Glutamatergic neuron (in vitro differentiated cells): ENCODE measurements around the gene SP8. TPM values are rescaled to one million over a fixed set of nuclear protein-coding genes. Genes with fewer than 3 reads are reported as not detected.

Experiments
- DNase-seq: peaks from one replicate; pipeline ENCODE4 v3.0.0; 2022
- H3K27ac Mint-ChIP-seq: one replicate; pipeline ENCODE4 v1.8.0; 2020; ENCODE audit warnings: mild to moderate bottlenecking, mixed read lengths, inconsistent platforms; ENCODE audit not compliant: unreplicated experiment
- H3K27me3 Mint-ChIP-seq: one replicate; pipeline ENCODE4 v1.8.0; 2020; ENCODE audit warnings: mild to moderate bottlenecking, moderate library complexity, mixed read lengths, inconsistent platforms; ENCODE audit not compliant: unreplicated experiment
- H3K36me3 Mint-ChIP-seq: one replicate; pipeline ENCODE4 v1.8.0; 2020; ENCODE audit warnings: mild to moderate bottlenecking, mixed read lengths, inconsistent platforms; ENCODE audit not compliant: unreplicated experiment
- H3K4me1 Mint-ChIP-seq: one replicate; pipeline ENCODE4 v1.8.0; 2020; ENCODE audit warnings: mild to moderate bottlenecking, low read depth, mixed read lengths, inconsistent platforms; ENCODE audit not compliant: unreplicated experiment
- H3K4me3 Mint-ChIP-seq: one replicate; pipeline ENCODE4 v1.8.0; 2020; ENCODE audit warnings: mild to moderate bottlenecking, mixed read lengths, inconsistent platforms; ENCODE audit not compliant: unreplicated experiment
- H3K9me3 Mint-ChIP-seq: one replicate; pipeline ENCODE4 v1.8.0; 2020; ENCODE audit warnings: mild to moderate bottlenecking, moderate library complexity, mixed read lengths, inconsistent platforms; ENCODE audit not compliant: unreplicated experiment
- CTCF ChIP-seq: fragments of 200-600 bp; sonication (generic); IDR thresholded peaks from one replicate; pipeline ENCODE4 v1.5.0; 2021; ENCODE audit not compliant: partially characterized antibody, unreplicated experiment
- total RNA-seq: library from RNA; stranded (reverse); fragmentation: NEBNext Ultra II Directional; extraction: Animal tissue kit (Norgen Biotek cat#: 25700); gene quantifications from one replicate; pipeline ENCODE4 v1.2.1, GENCODE V29; 2021; ENCODE audit not compliant: unreplicated experiment

SP8 gene
- total RNA-seq, 1 donor from 2014 or later = not detected

- no peak for TF ChIP-seq CTCF
- no peaks in the 10 kb centered on the region for H3K27me3 Mint-ChIP-seq
- no peaks in the 10 kb centered on the region for H3K36me3 Mint-ChIP-seq
- peaks cover 3% of the 10 kb centered on the region for H3K4me1 Mint-ChIP-seq
- H3K27ac Mint-ChIP-seq = no peak overlapping the region
- H3K9me3 Mint-ChIP-seq = no peaks in the 10 kb centered on the region
- no peak for DNase-seq
- no peak overlapping the region for H3K4me3 Mint-ChIP-seq
Observed at GRCh38 chr7:20816372-20816959, 29.8 kb upstream of the SP8 start.

- TF ChIP-seq CTCF = no peak
- no peak overlapping the region for H3K27ac Mint-ChIP-seq
Observed at GRCh38 chr7:20804345-20804744, 17.7 kb upstream of the SP8 start.

GRCh38 chr7:20799566-20800366 lies 13.1 kb upstream of the SP8 start:
- H3K27me3 Mint-ChIP-seq = peaks cover 15% of the 10 kb centered on the region
- no peak overlapping the region for H3K4me3 Mint-ChIP-seq
- H3K27ac Mint-ChIP-seq = no peak overlapping the region
- H3K36me3 Mint-ChIP-seq = no peaks in the 10 kb centered on the region
- H3K4me1 Mint-ChIP-seq = peaks cover 5% of the 10 kb centered on the region
- no peak for TF ChIP-seq CTCF
- no peak for DNase-seq
- H3K9me3 Mint-ChIP-seq = peaks cover 9% of the 10 kb centered on the region

More at GRCh38 chr7:20804345-20804744, 17.7 kb upstream of the SP8 start:
- Mint-ChIP-seq H3K36me3 (no peaks in the 10 kb centered on the region), H3K4me3 (no peak overlapping the region), H3K9me3 (no peaks in the 10 kb centered on the region), H3K27me3 (no peaks in the 10 kb centered on the region), H3K4me1 (no peaks in the 10 kb centered on the region)
- no peak for DNase-seq

GRCh38 chr7:20798694-20799121 lies 12.0 kb upstream of the SP8 start:
- peaks cover 12% of the 10 kb centered on the region for H3K9me3 Mint-ChIP-seq
- H3K36me3 Mint-ChIP-seq = no peaks in the 10 kb centered on the region
- peaks cover 5% of the 10 kb centered on the region for H3K4me1 Mint-ChIP-seq
- peak overlapping the region; percentile 87 for H3K4me3 Mint-ChIP-seq
- no peak for DNase-seq
- peak overlapping the region; percentile 72 for H3K27ac Mint-ChIP-seq
- no peak for TF ChIP-seq CTCF
- H3K27me3 Mint-ChIP-seq = peaks cover 18% of the 10 kb centered on the region
